Measurements from ENCODE around the gene TEX38.
"Not testable (repeated sequence)": the region's sequence is repeated elsewhere in the genome, so short reads cannot be mapped to it uniquely, and the experiment has no call there.

TEX38 gene

GRCh38 chr1:46671554-46671953 is at the start of gene TEX38:
Gene TEX38, plus strand, starts transcription at chr1:46671854. Its CDS starts 81 bp downstream, at chr1:46671935.
- no peak for DNase-seq

DNA sequence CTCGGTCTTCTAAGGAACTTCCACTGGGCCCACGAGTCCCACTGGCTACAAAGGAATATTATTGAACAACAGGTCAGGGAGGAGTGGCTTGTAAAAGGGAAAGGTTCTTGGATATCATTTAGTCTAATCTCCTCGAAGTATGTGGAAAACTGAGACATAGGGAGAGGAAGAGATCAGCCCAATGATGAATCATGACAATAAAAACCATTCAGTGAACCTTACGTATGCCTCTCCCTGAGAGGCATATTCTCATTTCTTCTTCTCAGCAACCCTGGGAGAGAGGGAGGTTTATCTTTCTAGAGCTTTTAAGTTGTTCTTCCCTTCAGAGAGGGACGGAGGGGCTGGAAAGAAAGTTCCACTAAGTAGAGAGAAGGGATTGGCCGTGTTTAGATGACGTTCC is 49.7 kb upstream of the TEX38 start:
- no peak for DNase-seq

DNA sequence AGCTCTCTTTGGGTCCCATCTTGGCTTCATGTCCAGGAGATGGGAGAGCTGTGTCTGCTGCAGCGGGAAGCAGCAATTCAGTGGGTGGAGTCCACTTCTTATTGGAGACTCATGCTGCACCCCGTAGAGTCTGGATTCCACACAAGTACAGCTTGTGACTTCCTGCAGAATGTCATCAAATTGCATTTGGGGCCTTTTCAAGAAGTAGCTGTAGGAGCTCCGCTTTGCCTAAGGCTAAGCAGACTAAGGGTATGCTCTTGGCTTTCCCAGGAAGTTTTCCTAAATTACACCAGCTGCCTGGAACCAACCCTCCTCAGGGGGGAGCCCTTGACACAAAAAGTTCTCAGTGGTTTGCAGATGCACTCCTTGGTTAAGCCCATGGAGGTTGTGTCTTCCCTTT is 49.3 kb upstream of the TEX38 start:
- DNase-seq: no peak

DNA sequence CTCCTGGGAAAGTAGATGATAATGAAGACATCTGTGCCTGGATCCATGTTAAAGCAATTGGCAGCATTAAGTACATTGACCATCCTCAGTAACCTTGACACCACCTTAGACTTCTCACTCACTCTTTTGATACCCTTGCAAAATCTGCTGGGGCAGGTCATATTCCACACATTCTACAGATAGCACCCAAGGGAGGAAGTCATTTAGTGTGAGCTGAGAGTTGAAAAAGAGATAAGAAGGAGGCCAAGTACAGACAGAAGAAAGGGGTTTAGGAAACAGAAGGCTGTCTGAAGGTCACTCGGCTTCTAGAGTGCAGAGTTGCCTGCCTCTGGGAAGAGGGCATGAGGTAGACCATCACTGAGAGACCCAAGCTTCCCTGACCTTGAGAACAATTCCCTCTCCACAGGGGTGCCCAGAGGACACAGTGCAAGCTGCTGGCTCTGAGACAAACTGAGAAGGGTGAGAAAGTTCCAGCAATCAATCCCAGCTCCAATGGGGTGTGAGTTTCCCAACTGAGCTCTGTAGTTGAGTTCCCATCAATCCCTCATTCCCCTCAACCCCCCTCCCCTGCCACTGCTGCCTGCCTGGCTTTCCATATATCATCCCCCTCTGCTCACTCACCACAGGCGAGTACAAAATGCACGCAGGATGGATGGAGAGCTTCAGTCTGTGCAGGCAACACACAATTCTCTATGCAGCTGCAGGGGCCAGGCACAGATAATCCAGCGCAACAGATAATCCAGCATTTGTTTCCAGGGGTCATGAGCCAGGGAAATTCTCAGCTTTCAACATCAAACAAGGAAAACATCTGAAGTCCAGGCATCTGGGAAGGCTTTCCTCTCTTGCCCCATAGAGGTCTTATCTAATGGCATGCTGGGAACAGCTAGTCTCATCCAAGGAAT is 47.7 kb upstream of the TEX38 start:
- no peak for DNase-seq

DNA sequence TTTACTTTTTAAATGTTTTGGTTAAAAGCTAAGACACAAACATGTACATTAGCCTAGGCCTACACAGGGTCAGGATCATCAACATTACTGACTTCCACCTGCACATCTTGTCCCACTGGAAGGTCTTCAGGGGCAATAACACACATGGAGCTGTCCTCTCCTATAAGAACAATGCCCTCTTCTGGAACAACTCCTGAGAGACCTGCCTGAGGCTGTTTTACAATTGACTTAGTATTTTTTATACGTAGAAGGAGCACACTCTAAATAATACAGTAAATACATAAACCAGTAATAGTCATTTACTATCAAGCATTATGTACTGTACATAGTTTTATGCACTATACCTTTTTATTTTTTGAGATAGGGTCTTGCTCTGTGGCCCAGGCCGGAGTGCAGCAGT is 40.9 kb upstream of the TEX38 start:
- DNase-seq: no peak

GRCh38 chr1:46635205-46635604 is 36.4 kb upstream of the TEX38 start:
- no peak for DNase-seq

GRCh38 chr1:46637444-46638083 is 34.1 kb upstream of the TEX38 start:
- no peak for DNase-seq

DNA sequence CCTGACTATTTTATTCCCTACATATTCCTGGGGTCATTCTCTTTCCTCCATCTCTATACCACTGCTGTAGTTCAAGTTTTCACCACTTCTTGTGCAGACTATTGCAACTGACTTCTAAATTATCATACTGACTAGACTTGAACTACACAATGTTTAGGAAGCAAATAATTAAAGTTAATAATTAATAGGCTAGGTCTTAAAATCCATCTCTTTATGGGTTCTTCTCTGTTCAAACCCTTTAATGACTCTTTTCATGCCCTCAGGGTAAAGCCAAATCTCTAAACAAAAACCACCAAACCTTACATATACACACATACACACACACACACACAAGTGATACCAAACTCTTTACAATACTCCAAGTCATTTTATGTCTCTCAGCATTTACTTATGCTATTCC is 32.7 kb upstream of the TEX38 start:
- no peak for DNase-seq

- DNase-seq: no peak
Measured at GRCh38 chr1:46639547-46639946, 32.1 kb upstream of the TEX38 start.

DNA sequence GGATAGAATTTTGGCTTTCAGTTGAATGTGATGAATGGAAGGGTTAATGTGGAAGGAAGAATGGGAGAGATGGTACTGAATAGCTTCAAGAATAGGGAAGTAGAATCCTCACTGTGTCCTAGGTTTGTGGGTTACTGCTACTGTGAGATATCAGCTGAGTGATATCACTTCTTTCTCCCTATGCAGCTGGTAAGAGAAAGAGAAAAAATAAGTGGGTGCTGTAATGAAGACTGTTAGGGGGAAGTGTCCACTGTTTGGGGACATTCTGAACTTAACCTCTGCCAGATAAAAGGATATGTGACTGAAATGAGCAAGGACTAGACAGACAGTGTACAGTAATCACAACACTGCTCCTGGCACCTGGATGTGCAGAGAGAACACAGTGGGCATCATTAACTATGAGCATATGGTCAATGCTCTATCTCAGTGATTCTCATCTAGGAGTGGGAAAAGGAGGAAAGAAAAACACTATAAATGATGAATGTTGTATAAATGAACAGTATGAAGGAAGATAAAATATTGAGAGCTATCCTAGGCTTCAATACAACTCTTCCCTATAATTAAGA is 29.5 kb upstream of the TEX38 start:
- no peak for DNase-seq

DNA sequence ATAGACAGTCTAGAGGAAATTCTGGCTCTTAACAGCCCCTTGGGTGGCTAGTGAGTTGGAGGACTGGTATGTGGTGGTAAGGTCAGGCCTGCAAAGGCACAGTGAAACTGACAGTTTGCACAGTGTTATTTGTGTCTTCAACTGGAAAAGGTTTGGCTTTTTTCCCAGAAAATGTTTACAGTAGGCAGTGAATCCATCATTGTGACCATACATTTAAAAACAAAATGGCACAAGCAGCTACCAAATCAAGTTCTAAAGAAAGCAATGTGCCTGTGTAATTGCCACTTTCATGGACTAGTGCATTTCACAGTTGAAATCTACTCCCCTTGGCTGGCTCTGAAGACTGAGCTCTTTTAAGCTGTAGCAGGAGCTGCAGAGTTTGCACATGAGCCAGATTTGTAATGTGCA is 28.3 kb upstream of the TEX38 start:
- DNase-seq: peak; percentile 11 to 78

GRCh38 chr1:46645815-46646214 is 25.8 kb upstream of the TEX38 start:
- no peak for DNase-seq

DNA sequence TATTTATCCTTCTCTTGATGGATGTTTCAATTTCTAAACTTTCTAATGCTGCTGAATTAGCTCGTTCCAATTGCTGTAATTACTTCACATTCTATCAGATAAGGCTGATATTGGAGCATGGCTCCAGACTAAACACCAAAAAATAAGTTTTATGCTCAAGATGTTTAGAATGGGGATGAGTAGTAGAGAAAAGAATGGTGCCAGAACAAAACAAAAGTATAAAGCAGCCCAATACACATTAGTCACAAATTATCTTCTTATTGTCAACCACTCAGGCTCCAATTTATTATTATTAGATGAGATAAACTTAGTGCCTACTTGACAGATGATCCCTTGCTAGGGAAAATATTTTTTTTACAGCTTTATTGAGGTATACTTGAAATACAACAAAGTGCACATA is 25.3 kb upstream of the TEX38 start:
- no peak for DNase-seq

DNA sequence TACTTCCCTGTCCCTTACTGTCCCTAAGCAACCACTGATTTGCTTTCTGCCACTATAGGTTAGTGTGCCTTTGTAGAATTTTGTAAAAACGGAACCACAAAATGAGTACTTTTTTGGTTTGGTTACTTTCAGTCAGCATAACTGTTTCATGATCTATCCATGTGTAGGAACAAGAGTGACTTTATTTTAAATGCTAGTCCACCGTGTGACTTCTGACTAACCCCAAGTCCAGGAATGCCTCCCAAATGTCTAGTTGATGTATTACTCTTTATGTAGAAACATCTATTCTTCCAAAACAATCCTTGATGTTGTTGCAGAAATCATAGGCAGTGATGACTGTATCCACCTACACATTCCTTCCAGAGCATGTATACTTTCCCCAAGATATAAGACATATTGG is 24.8 kb upstream of the TEX38 start:
- no peak for DNase-seq

DNA sequence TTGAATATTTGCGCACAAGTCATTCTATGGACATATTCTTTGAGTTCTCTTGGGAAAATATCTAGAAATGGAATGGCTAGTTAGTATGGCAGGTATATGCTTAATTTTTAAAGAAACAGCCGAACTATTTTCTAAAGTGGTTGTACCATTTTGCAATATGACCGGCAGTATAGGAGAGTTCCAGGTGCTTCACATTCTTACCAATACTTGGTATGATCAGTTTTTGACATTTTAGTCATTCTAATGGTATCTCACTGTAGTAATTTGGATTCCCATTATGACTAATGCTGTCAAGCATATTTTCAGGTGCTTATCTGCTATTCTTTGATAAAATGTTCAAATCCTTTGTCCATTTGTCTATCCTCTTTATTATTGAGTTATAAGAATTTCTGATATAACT is 24.0 kb upstream of the TEX38 start:
- no peak for DNase-seq

DNA sequence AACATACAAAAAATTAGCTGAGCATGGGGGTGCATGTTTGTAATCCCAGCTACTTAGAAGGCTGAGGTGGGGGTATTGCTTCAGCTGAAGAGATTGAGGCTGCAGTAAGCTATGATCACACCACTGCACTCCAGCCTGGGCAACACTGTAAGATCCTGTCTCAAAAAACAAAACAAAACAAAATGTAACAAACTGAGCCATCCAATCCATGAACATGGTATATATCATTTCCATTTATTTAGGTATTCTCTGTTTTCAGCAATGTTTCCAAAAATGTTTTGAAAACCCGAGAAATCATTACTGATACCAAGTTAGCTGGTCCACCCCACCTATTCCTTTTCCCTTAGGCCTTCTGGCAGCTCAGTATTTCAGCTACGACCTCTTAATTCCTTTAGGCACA is 21.9 kb upstream of the TEX38 start:
- DNase-seq: no peak

- DNase-seq: no peak
Measured at GRCh38 chr1:46650491-46650890, 21.2 kb upstream of the TEX38 start.

- DNase-seq: not testable (repeated sequence)
Measured at GRCh38 chr1:46651152-46651551, 20.5 kb upstream of the TEX38 start.

DNA sequence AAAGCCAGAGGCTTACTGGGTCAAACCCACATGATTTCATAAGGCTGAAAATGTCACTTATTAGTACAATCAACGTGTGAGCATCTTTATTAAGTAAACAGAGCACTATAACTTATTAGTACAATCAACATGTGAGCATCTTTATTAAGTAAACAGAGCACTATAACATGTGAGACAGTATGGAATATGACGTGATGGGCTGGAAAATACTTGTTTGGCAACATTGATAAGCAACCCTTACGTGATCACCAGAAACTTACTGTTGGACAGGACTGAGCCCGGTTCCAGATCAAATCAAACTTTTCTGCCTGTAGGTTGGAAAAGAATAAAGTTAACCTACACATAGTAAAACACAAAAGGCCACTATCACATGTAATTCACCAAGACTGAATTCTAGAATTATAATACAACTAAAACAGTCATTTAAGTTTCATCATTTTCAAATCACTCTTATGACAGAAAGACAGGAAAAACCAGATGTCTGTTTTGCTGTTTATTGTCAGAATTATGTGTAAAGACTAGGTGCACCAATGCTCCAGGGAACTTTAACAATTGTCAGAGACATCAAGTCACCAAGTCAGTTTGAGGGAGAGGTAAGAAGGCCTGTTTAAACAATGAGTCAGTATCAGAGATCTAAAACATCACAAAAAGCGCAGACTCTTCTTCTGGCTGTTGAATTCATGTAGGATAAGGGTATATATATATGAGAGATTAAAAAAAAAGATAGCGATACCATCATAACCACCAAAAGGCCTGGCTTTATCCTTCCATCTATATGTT is 19.1 kb upstream of the TEX38 start:
- no peak for DNase-seq

GRCh38 chr1:46653405-46653958 is 18.2 kb upstream of the TEX38 start:
- no peak for DNase-seq

DNA sequence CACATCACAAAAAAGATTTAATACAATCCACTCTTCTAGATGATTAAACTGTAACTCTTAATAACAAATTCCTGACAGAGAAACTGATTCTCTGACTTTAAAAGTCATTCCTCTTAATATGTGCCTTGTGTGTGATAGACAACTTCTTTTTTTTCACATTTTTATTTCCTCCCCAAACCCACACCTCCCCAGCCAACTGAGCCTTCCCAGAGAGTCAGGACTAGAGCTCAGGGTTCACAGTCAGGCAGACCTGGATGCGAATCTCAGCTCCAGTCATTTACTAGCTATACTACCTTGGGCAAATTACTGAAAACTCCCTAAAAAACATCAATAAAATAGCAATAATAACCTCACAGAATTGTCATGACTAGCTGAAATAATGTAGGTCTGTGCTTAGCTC is 17.6 kb upstream of the TEX38 start:
- no peak for DNase-seq

DNA sequence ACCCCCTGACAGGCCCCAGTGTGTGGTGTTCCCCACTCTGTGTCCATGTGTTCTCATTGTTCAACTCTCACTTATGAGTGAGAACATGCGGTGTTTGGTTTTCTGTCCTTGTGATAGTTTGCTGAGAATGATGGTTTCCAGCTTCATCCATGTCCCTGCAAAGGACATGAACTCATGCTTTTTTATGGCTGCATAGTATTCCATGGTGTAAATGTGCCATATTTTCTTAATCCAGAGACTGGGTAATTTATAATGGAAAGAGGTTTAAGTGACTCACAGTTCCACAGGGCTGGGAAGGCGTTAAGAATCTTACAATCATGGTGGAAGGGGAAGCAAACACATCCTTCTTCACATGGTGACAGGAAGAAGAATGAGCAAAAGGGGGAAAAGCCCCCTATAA is 17.0 kb upstream of the TEX38 start:
- DNase-seq: not testable (repeated sequence)

DNA sequence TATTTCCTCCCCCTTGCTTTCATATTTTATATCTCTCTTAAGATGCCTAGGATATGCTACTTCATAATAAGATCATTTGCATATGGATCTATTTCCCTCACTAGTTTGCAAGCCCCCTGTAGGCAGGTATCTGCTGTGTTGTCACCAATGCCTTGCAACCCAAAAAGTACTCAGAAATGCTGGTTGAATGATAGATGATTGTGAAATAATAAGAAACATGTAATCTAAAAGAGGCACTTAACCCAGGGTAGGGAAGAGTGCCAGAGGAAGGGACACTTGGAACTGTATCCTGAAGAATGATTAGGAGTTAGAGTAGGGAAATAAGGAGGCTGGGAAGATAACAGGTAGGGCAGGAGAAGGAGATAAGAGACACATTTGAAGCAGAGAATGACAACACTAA is 15.8 kb upstream of the TEX38 start:
- no peak for DNase-seq

Data from NCI-H1930 (cell line).